AML-193 (cell line): ENCODE results near the gene ZNF76.
"Not testable (repeated sequence)": the region's sequence is repeated elsewhere in the genome, so short reads cannot be mapped to it uniquely, and the experiment has no call there.

Source experiments
- DNase-seq, 2 experiments: peaks; one replicate each; lab custom pipeline; 2025; lab: John Stamatoyannopoulos, UW

Gene ZNF76

DNA sequence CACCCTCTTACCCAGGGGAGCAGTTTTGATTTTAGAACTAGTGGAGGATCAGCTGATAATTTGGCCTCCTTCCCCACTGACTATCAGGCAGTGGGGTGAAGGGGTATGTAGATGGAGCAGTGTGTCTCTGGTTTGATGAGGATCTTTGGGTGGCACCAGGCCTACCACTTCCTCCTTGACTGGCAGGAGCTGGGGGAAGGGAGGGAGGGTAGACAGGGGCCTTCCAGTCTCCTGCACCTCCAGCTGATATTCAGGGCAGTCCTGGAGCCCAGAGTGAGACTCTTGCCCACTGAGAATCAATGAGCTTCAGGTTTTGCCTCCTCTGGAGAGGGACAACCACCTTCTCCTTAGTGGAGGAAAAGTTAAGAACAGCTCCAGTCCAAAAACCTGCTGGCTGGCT, 41.3 kb downstream of the ZNF76 start:
- DNase-seq = peak; percentile 26

DNA sequence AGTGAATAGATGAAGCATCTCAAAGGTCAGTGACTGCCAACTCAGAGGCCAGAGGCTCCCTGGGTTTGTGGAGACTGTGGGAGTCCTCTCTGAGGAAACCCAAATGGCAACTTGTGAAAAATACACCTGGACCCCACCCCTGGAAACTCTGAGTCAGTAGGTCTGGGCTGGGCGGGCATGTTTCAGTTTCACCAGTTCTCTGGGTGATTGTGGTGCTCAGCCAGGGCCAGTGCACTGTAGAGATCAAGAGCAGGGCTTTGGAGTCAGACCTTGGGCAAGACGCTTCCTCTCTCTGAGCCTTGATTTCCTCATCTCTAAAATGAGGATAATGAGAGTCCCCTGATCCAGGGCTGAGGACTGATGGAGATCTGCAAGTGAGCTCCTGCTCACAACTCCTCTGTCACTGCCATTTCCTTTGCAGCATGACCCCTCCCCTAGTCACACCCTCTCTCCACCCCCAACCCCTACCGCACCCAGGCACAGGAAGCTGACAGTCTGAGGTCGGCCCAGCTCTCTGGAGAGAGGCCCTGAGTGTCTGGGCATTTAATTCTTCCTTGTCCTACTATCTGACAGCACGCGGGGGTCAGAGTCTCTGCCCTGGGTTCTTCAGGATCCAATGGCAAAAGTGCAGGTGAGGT, 43.2 kb downstream of the ZNF76 start:
- peak; percentile 87 to 97 for DNase-seq

DNA sequence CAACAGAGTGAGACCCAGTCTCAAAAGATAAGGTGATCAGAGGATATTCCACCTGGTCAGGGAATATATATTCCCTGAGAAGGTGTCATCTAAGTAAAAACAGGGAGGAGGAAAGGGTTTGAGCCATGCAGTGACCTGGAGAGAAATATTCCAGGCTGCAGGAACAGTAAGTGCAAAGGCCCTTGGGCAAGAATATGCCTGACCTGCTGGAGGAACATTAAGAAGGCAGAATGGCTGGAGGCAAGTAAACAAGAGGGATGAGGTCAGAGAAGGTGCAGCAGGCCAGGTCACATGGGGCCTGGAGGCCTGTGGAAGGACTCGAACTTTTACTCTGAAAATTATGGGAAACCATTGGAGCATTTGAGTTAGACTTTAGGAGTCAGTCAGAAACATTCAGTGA, 44.8 kb downstream of the ZNF76 start:
- DNase-seq = no peak

DNA sequence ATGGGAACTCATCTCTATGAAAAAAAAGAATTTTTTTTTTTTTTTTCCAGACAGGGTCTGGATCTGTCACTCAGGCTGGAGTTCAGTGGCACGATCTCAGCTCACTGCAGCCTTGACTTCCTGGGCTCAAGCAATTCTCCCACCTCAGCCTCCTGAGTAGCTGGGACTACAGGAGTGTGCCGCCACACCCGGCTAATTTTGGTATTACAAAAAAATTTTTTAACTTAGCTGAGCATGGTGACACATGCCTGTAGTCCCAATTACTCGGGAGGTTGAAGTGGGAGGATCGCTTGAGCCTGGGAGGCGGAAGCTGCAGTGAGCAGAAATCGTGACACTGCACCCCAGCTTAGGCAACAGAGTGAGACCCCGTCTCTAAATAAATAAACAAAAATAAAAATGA, 45.6 kb downstream of the ZNF76 start:
- DNase-seq = no peak

DNA sequence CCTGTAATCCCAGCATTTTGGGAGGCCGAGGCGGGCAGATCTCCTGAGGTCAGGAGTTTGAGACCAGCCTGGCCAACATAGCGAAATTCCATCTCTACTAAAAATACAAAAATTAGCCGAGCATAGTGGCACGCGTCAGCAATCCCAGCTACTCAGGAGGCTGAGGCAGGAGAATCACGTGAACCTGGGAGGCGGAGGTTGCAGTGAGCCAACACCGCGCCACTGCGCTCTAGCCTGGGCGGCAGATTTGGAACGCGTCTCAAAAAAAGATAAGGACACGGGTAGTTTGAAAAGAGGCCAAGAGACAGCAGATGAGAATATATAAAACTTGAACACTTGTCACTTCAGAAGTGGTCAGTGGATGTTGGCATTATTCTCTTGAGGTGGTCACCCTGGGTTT, 47.6 kb downstream of the ZNF76 start:
- not testable (repeated sequence) for DNase-seq

DNA sequence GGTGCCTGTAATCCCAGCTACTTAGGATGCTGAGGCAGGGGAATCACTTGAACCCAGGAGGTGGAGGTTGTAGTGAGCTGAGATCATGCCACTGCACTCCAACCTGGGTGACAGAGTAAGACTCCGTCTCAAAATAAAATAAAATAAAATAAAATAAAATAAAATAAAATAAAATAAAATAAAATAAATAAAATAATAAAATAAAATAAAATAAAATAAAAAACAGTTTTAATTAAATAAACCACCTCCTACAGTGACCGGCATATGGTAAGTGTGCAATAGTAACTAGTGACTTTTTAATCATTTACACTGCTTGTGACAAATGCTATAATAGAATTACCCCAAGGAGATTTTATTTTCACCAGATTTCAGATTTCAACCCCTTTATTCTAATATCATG, 49.0 kb downstream of the ZNF76 start:
- DNase-seq = not testable (repeated sequence)

DNA sequence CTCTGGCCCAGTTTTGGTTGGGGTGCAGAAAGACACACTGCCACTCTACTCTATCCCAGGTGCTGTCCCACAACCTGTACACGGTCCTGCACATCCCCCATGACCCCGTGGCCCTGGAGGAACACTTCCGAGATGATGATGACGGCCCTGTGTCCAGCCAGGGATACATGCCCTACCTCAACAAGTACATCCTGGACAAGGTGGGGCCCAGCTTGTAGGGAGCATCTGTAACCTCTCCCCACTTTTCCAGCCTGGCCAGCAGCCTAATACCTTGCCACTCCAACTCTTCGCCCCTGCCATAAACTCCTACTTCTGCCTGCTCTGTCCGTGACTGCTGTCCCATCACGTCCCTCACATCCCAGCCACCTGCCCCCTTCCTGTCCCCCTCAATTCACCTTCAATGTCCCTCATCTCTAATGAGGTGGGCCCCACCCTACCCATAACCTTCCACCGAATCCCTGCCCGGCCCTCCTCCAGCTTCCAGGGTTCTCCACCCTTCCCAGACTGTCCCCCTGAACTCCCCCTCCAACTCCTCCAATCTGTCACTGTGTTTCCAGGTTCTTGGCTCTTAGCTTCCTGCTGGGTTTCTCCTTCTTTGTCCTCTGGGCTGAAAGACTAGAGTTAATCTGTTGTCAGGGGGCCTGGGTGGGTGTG, 50.2 kb downstream of the ZNF76 start:
- DNase-seq = no peak

DNA sequence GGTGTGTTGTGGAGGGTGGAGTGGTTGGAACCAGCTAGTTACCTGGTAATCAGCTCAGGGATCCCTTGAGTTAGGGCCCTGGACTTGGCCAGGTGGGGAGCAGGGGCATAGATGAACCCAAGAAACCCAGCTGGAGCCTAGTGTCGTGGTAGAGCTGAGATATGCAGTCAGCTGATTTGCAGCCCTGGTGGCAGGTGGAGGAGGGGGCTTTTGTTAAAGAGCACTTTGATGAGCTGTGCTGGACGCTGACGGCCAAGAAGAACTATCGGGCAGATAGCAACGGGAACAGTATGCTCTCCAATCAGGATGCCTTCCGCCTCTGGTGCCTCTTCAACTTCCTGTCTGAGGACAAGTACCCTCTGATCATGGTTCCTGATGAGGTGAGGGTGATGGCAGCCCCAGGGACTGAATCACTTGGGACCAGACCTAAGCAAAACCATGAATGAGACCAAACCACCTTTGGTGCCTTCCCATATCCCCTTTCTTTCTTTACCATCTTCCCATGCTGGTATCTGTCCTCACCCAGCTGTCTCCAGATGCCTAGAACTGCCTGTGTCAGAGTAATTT, 50.8 kb downstream of the ZNF76 start:
- no peak for DNase-seq

DNA sequence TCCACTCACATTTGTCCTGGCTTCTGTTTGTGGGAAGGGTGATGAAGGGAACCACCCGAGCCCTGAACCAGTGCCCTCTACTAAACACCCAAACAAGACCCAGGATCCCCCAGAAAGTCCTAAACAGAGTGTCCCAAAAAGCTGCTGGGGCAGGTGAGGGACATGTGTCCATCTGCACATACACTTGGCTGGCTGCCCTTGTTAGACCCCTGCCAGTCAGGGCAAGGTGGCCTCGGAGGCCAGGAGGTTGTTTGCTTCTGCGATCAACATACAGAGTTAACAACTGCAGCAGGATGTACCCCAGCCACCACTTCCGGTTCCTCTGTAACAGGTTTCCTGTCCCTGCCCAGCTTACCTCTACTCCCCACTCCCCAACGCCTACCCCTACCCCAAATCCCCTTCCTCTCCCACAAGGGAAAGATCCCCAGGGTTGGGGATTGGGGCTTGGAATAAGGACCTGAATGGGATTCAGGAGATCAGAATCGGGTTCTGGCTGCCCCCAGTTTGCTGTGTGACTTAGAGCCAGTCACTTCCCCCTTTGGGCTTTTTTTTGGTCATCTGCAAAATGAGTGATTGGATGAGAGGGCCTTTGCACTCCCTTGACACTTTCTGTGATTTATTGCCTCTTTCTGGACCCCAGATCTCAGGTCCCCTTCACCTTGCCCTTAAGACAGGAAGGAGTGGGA, 52.0 kb downstream of the ZNF76 start:
- peak; percentile 50 to 51 for DNase-seq

DNA sequence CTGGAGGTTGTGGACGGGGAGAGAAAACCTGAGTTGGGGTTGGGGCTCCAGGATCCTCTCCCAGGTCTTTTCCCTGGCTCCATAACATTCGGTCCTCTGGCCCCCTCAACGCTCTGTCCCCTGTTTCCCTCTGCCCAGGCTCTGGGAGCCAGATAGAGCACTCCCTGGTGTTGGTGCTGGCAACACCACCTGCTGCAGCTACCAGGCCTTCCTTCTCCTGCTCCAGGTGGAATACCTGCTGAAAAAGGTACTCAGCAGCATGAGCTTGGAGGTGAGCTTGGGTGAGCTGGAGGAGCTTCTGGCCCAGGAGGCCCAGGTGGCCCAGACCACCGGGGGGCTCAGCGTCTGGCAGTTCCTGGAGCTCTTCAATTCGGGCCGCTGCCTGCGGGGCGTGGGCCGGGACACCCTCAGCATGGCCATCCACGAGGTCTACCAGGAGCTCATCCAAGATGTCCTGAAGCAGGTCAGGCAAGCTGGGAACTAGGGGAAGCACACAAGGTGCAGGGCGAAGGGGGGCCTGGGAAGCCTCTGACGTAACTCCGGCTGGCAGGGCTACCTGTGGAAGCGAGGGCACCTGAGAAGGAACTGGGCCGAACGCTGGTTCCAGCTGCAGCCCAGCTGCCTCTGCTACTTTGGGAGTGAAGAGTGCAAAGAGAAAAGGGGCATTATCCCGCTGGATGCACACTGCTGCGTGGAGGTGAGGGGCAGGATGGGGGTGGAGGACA, 52.7 kb downstream of the ZNF76 start:
- DNase-seq = no peak

DNA sequence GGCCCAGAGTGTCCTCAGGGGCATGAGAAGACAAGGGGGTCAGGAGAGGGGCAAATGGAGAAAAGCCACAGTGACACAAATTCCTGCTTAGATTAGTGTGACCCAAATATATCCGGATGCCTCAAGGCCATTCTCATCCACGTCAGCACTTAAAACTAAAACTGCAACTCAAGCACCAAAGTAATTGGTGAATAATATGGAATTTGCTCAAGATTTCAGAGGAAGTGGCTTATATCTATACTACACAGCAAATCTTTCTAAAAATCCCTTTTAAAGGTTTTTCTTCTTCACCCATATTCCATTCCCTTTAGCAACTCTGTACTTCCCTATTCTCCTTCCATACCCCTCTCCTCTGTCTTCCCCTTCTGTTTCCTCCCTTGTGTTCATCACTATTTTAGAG, 53.3 kb downstream of the ZNF76 start:
- DNase-seq = peak; percentile 33 to 45

DNA sequence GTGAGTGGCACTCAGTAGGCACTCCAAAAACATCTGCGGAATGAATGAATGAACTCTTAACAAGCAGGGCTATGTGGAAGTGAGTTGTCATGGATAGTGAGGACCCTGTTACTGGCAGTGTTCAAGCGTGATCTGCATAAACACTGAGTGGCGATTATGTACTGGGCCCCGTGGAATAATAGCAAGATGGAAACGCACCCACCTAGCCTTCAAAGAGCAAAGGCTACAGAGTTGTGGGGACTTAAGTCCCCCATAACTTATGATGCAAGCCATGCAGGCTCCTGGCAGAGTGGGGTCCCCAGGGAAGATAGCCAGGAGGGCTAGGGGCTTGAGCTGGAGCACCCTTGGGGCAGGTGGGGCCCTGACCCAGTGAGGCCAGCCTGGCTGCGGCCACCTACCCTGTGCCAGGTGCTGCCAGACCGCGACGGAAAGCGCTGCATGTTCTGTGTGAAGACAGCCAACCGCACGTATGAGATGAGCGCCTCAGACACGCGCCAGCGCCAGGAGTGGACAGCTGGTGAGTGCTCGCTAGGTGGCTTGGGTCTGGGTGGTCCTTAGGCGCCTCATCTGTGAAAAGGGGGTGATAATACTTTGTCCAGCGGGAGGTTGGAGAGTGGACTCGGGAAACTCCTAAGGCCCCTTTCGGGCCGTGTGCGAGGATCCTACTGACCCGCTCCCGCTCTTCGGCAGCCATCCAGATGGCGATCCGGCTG, 58.1 kb downstream of the ZNF76 start:
- DNase-seq = no peak

DNA sequence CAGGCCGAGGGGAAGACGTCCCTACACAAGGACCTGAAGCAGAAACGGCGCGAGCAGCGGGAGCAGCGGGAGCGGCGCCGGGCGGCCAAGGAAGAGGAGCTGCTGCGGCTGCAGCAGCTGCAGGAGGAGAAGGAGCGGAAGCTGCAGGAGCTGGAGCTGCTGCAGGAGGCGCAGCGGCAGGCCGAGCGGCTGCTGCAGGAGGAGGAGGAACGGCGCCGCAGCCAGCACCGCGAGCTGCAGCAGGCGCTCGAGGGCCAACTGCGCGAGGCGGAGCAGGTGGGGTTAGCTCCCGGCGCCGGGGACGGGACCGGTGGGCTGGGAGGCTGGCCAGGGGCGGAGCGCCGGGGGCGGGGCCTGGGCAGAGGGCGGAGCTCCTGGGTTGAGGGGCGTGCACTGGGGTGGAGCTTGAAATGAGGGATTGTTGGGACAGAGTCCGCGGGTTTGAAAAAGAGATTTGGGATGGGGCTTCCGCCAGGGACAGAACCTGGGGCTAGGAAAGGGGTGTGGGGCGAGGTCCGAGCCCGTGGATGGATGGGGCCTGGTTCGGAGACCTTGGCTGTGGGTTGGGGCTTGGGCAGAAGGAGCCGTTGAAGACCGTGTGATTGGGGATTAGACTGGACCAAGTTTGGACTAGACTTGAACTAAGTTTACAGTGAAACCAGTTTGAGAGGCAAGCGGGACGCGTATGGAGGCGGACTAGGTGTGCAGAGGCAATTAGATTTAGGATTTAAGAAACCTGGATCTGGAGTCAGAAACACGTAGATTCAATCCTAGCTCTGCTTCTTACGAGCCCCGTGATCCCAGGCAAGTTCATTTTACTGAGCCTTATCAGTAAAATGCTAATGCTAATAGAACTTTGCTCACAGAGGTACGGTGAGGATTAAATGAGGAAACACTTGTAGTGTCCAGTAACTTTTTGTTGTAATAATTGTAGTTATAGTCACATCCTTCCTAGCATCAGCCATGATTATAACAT, 58.9 kb downstream of the ZNF76 start:
- DNase-seq = no peak

DNA sequence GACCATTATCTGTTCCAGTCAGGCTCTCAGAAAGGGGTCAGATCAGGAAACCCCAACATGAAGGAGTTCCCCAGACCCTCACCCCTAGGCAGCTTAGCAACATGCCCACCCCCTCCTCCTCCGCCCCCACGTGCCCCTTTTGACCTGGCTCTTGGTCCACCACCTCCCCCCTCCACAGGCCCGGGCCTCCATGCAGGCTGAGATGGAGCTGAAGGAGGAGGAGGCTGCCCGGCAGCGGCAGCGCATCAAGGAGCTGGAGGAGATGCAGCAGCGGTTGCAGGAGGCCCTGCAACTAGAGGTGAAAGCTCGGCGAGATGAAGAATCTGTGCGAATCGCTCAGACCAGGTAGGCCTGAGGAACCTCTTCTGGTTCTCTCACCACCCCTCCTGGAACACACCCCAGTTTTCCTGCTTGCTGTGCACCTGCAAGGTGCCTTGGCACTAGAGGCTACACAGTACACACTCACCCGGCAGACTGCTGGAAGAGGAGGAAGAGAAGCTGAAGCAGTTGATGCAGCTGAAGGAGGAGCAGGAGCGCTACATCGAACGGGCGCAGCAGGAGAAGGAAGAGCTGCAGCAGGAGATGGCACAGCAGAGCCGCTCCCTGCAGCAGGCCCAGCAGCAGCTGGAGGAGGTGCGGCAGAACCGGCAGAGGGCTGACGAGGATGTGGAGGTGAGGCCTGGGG, 60.0 kb downstream of the ZNF76 start:
- DNase-seq = no peak

DNA sequence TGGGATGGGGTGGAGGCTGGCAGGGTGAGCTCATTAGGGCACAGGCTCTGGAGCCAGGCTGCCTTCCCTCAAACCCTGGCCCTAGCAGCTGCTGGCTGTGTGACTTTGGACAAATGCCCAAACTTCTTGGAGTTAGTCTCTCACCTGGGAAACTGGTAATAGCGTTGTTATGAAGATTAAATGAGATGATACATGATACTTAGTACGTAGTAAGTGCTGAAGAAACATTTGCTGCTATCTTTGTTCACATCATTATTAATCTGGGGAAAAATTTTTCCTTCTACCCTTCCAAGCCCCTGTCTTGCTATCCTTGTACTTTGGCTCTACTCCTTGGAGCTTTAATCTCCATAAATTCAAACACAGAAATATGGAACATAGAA, 60.5 kb downstream of the ZNF76 start:
- DNase-seq = no peak

DNA sequence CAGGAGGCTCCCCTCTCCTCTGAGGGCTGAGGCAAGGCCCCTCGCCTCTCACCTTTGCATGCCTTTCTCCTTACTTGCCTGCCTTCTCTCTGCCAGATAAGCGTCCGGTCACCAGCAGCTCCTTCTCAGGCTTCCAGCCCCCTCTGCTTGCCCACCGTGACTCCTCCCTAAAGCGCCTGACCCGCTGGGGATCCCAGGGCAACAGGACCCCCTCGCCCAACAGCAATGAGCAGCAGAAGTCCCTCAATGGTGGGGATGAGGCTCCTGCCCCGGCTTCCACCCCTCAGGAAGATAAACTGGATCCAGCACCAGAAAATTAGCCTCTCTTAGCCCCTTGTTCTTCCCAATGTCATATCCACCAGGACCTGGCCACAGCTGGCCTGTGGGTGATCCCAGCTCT, 61.6 kb downstream of the ZNF76 start:
- DNase-seq = no peak

DNA sequence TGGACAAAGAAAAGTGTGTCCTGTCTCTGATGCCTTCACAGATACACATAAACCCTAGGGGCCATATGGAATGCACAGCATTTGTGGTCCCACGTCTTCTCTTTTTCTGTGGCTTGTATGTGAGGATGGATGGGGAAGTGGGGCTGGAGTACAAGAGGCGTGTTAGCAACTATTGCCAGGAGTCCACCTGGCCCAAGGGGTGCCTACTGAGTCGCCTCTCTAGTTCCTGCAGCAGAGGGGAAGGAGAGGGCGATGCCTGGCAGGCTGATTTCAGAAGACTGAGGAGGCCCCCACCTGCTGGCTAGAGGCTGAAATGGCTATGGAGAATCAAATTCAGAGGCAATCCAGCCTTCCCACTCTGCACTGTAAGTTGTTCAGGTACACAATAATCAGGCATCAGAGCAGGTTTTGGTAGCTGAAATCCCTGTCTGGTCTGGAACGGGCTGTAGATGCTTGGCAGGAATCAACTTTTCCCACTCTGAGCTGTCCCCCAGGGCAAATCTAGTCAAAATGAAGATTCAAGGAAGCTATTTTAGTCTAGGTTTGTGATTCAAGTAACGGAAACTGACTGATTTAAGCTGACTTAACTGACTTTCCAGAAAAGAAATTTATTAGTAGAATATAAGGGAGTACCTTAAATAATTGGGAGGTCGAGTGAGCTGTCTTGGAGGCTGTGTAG, 68.0 kb downstream of the ZNF76 start:
- peak; percentile 73 to 79 for DNase-seq

DNA sequence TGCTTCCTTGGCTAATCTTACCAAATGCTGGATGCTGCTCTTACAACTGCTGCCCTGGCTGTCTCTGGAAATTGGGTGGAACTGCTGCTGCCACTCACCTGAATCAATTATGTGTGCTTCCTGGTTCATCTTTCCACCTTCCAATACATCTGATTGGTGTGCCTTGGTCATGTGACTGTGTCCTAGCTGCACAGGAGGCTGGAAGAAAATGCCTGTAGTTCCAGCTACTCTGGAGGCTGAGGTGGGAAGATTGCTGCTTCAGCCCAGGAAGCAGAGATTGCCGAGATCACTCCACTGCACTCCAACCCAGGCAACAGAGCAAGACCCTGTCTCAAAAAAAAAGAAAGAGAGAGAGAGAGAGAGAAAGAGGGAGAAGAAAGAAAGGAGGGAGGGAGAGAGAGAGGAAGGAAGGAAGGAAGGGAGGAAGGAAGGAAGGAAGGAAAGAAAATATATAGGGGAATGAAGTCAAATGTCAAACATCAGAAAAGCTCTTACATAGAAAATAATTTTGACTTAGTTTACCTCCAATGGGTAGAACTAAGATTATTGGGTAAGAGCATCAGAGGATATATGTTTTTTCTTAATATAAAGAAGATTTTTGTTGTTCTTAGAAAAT, 68.7 kb downstream of the ZNF76 start:
- DNase-seq = no peak

DNA sequence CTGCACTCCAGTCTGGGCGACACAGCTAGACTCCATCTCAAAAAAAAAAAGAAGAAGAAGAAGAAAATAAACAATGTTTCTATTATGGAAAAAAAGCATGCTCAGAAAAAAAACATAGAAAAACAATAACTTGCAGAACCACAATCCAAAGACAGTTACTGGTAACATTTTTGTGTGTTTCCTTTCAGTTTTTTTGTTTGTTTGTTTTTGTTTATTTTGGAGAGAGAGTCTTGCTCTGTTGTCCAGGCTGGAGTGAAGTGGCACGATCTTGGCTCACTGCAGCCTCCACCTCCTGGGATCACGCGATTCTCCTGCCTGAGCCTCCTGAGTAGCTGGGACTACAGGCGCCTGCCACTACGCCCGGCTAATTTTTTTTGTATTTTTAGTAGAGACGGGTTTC, 69.4 kb downstream of the ZNF76 start:
- not testable (repeated sequence) for DNase-seq
